ENCODE data around the gene CFLAR.

DNA sequence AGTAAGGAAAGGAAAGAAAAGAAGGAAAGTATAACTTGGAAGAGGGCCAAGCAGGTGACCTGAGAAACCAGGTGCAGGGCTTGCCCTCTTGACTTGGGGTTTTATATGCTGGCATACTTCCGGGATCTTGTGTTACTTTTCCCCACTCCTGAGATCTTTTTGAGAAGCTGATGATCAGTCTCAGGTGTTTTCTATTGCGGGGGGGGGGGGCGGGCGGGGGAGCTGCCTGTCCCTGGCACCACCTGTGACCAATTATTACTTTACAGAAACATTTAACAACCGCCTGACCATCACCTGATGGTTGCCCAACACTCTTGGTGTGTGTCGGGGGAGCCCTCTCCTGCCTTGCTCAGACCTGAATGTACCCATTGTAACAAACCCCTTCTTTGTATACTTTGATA, 60.1 kb downstream of the CFLAR start:
- TF ChIP-seq, protein P1, sequence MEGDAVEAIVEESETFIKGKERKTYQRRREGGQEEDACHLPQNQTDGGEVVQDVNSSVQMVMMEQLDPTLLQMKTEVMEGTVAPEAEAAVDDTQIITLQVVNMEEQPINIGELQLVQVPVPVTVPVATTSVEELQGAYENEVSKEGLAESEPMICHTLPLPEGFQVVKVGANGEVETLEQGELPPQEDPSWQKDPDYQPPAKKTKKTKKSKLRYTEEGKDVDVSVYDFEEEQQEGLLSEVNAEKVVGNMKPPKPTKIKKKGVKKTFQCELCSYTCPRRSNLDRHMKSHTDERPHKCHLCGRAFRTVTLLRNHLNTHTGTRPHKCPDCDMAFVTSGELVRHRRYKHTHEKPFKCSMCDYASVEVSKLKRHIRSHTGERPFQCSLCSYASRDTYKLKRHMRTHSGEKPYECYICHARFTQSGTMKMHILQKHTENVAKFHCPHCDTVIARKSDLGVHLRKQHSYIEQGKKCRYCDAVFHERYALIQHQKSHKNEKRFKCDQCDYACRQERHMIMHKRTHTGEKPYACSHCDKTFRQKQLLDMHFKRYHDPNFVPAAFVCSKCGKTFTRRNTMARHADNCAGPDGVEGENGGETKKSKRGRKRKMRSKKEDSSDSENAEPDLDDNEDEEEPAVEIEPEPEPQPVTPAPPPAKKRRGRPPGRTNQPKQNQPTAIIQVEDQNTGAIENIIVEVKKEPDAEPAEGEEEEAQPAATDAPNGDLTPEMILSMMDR (IDR thresholded peaks at IDR 0.05) = no peak
- no peak for TF ChIP-seq POLR2A (IDR thresholded peaks at IDR 0.05)

All from Peyer's patch (tissue), 4 donors.